Fibroblast of lung (primary cell): Measurements from ENCODE around the gene PPME1. TPM values are rescaled to one million over a fixed set of nuclear protein-coding genes. Genes with fewer than 3 reads are reported as not detected.

Experiments
- DNase-seq, 2 donors: peaks; one replicate each; pipeline versions ENCODE4 v3.0.0 to v3.0.0-alpha.2; 2010; ENCODE audit warnings: low read depth in 2 of 2
- H2AFZ ChIP-seq: 2 replicates; pipeline ENCODE4 v1.5.1; 2012; ENCODE audit warnings: low read length, control low read depth, inconsistent platforms
- H3K27ac ChIP-seq: 2 replicates; pipeline ENCODE4 v1.5.1; 2011; ENCODE audit warnings: low read length, control low read depth; ENCODE audit not compliant: insufficient read depth
- H3K27me3 ChIP-seq: 2 replicates; pipeline ENCODE4 v1.5.1; 2011; ENCODE audit warnings: mild to moderate bottlenecking, low read length; ENCODE audit not compliant: control insufficient read depth, insufficient read depth
- H3K36me3 ChIP-seq: 2 replicates; pipeline ENCODE4 v1.5.1; 2011; ENCODE audit warnings: low read length; ENCODE audit not compliant: control insufficient read depth, insufficient read depth
- H3K4me1 ChIP-seq: 2 replicates; pipeline ENCODE4 v1.5.1; 2011; ENCODE audit warnings: low read length; ENCODE audit not compliant: control insufficient read depth, insufficient read depth; ENCODE audit errors: extremely low read depth
- H3K4me2 ChIP-seq: 2 replicates; pipeline ENCODE4 v1.5.1; 2011; ENCODE audit warnings: low read length, control low read depth; ENCODE audit not compliant: insufficient read depth; ENCODE audit errors: extremely low read depth
- H3K4me3 ChIP-seq, 4 experiments: fragments of 200-600 bp in 1 of 4; sonication (generic) in 1 of 4; replicated peaks in 1 of 4; 2 replicates each; pipeline ENCODE4 v1.5.1; 2011 to 2016; ENCODE audit warnings: low read length in 4 of 4, low read depth in 3 of 4, mild to moderate bottlenecking in 3 of 4, control low read depth in 2 of 4, inconsistent platforms in 1 of 4, mixed read lengths in 1 of 4; ENCODE audit not compliant: insufficient read depth in 1 of 4; ENCODE audit errors: control extremely low read depth in 1 of 4
- H3K79me2 ChIP-seq: 2 replicates; pipeline ENCODE4 v1.5.1; 2012; ENCODE audit warnings: mild to moderate bottlenecking, low read length, inconsistent platforms; ENCODE audit not compliant: control insufficient read depth, insufficient read depth
- H3K9ac ChIP-seq: 2 replicates; pipeline ENCODE4 v1.5.1; 2011; ENCODE audit warnings: mild to moderate bottlenecking, low read length, control low read depth; ENCODE audit not compliant: insufficient read depth
- H3K9me3 ChIP-seq: 2 replicates; pipeline ENCODE4 v1.5.1; 2012; ENCODE audit warnings: low read depth, low read length; ENCODE audit not compliant: control insufficient read depth, insufficient read depth
- H4K20me1 ChIP-seq: 2 replicates; pipeline ENCODE4 v1.5.1; 2011; ENCODE audit warnings: low read length; ENCODE audit not compliant: control insufficient read depth, insufficient read depth; ENCODE audit errors: extremely low read depth
- EZH2 ChIP-seq: IDR thresholded peaks from 2 replicates; pipeline ENCODE4 v1.5.1; 2012; ENCODE audit warnings: low read length, control low read depth, mild to moderate bottlenecking; ENCODE audit errors: missing control alignments
- polyA plus RNA-seq, 2 donors: library from polyadenylated mRNA; depleted of rRNA in 1 of 2; stranded (reverse) in 1 of 2; unstranded in 1 of 2; fragments of >200 nt; gene quantifications; 2 replicates each; pipeline ENCODE4 v1.2.1, GENCODE V29; 2011 to 2012; ENCODE audit warnings: missing spikeins in 1 of 2
- total RNA-seq: library from RNA; depleted of rRNA; stranded (reverse); fragments of >200 nt; gene quantifications from 2 replicates; pipeline ENCODE4 v1.2.1, GENCODE V29; 2014
- TF ChIP-seq, protein P1 (sequence below), 2 donors: IDR thresholded peaks in 1 of 2; conservative IDR thresholded peaks in 1 of 2; 1 replicate in 1 of 2; 2 replicates in 1 of 2; pipeline ENCODE4 v1.5.1; 2011 to 2012; ENCODE audit warnings: low read length in 2 of 2, control low read depth in 1 of 2, inconsistent platforms in 1 of 2, low read depth in 1 of 2, mild to moderate bottlenecking in 1 of 2

Gene PPME1
- total and polyA plus RNA-seq, 2 donors (not counting 1 experiment from before 2014, with no cell fraction given) = 35.3 to 38.8 TPM

DNA sequence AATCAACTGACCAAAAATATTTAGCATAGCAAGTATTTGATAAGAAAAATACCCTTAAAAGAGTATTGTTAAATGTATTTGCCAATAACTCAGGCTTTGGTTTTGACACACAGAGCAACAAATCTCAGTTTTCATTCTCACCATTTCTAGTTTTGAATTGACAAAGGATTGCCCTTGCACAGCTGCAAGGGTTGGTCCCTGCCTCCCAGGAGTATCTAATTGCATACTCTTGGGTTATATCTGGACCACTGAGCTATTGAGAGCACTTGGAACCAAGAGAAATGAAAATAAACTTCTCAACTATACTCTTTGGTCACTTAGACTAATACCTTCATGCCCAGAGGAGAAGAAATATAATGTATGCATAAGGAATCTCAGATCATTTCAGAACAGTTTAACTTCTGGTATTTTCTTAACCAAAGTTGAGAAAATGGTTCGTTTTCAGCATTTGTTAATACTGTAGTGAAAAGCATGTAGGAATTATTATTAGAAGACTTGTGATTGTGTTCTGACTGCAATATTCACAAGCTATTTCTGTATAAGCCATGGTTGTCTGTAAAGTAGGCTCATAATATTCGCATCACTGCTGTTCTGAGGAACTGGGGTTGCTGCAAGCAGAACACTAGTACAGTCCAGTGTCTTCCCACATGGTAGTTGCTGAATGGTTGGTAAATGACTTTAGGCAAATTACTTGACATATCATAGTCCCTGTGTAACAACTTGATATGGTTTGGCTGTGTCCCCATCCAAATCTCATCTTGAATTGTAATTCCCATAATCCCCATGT, 8.2 kb upstream of the PPME1 start:
- H4K20me1 ChIP-seq = no peaks in the 10 kb centered on the region
- peaks cover 1% of the 10 kb centered on the region for H3K36me3 ChIP-seq
- no peak for TF ChIP-seq EZH2
- TF ChIP-seq, protein P1, sequence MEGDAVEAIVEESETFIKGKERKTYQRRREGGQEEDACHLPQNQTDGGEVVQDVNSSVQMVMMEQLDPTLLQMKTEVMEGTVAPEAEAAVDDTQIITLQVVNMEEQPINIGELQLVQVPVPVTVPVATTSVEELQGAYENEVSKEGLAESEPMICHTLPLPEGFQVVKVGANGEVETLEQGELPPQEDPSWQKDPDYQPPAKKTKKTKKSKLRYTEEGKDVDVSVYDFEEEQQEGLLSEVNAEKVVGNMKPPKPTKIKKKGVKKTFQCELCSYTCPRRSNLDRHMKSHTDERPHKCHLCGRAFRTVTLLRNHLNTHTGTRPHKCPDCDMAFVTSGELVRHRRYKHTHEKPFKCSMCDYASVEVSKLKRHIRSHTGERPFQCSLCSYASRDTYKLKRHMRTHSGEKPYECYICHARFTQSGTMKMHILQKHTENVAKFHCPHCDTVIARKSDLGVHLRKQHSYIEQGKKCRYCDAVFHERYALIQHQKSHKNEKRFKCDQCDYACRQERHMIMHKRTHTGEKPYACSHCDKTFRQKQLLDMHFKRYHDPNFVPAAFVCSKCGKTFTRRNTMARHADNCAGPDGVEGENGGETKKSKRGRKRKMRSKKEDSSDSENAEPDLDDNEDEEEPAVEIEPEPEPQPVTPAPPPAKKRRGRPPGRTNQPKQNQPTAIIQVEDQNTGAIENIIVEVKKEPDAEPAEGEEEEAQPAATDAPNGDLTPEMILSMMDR (conservative IDR thresholded peaks at IDR 0.05 in 1 of 2, IDR thresholded peaks at IDR 0.05 in 1 of 2; ENCODE audit: low read depth in 1 of 2, low read length in 2 of 2) = no peak
- no peaks in the 10 kb centered on the region for H3K79me2 ChIP-seq
- no peak overlapping the region for H2AFZ ChIP-seq
- H3K4me1 ChIP-seq = no peaks in the 10 kb centered on the region
- DNase-seq = no peak
- H3K9ac ChIP-seq = no peak overlapping the region
- no peak overlapping the region for H3K4me2 ChIP-seq
- no peak overlapping the region for H3K27ac ChIP-seq
- no peaks in the 10 kb centered on the region for H3K9me3 ChIP-seq
- no peak overlapping the region for H3K4me3 ChIP-seq
- no peaks in the 10 kb centered on the region for H3K27me3 ChIP-seq

- peak overlapping the region in 1 of 4 experiments; percentile 96 for H3K4me3 ChIP-seq
- H3K27me3 ChIP-seq = no peaks in the 10 kb centered on the region
- H4K20me1 ChIP-seq = no peaks in the 10 kb centered on the region
- H3K79me2 ChIP-seq = peaks cover 31% of the 10 kb centered on the region
- TF ChIP-seq, protein P1 (conservative IDR thresholded peaks at IDR 0.05 in 1 of 2, IDR thresholded peaks at IDR 0.05 in 1 of 2; ENCODE audit: low read depth in 1 of 2, low read length in 2 of 2) = no peak
- H3K9me3 ChIP-seq = no peaks in the 10 kb centered on the region
- peak overlapping the region; percentile 2 for H3K4me2 ChIP-seq
- no peak overlapping the region for H2AFZ ChIP-seq
- no peak for DNase-seq
- H3K36me3 ChIP-seq = peaks cover 3% of the 10 kb centered on the region
- H3K27ac ChIP-seq = no peak overlapping the region
- no peak overlapping the region for H3K9ac ChIP-seq
- peaks cover 10% of the 10 kb centered on the region for H3K4me1 ChIP-seq
Measured at GRCh38 chr11:74168838-74169237, 2.3 kb upstream of the PPME1 start.

GRCh38 chr11:74169738-74170458, 1.2 kb upstream of the PPME1 start:
- H2AFZ ChIP-seq = peak overlapping the region; percentile 82
- no peaks in the 10 kb centered on the region for H3K27me3 ChIP-seq
- peak overlapping the region; percentile 100 for H3K4me2 ChIP-seq
- H3K4me3 ChIP-seq = peak overlapping the region; percentile 55 to 96 (median 91)
- H4K20me1 ChIP-seq = peaks cover 2% of the 10 kb centered on the region
- peak overlapping the region; percentile 66 for H3K9ac ChIP-seq
- peaks cover 3% of the 10 kb centered on the region for H3K36me3 ChIP-seq
- TF ChIP-seq, protein P1 (conservative IDR thresholded peaks at IDR 0.05 in 1 of 2, IDR thresholded peaks at IDR 0.05 in 1 of 2; ENCODE audit: low read depth in 1 of 2, low read length in 2 of 2) = no peak
- TF ChIP-seq EZH2 = no peak
- no peaks in the 10 kb centered on the region for H3K9me3 ChIP-seq
- no peak for DNase-seq
- peak overlapping the region; percentile 74 for H3K27ac ChIP-seq
- peaks cover 10% of the 10 kb centered on the region for H3K4me1 ChIP-seq
- peaks cover 37% of the 10 kb centered on the region for H3K79me2 ChIP-seq
